Heart left ventricle (tissue), 13 donors: Measurements from ENCODE around the gene TAPBP.

ENCODE experiments used
- POLR2A ChIP-seq, 2 donors: fragments of 450-650 bp; IDR thresholded peaks; one replicate each; pipeline ENCODE4 v1.6.1; 2017; ENCODE audit warnings: antibody characterized with exemption in 2 of 2, mild to moderate bottlenecking in 2 of 2, moderate library complexity in 2 of 2
- TF ChIP-seq, protein P1 (sequence below), 12 donors: fragments of 200-600 bp; sonication (generic) in 4 of 12; IDR thresholded peaks; one replicate each; pipeline versions ENCODE4 v1.5.0 to v1.8.0; 2018 to 2022; ENCODE audit warnings: antibody characterized with exemption in 12 of 12, mild to moderate bottlenecking in 5 of 12
- donor health status: ischemic (EF 13 %, LVEDD 7.1; RV severe dilation, severe dysfunction).
- donor health status: DM: no; HTN: yes; CAD: no.
- donor health status: DM: no; HTN: no; CAD: no.
- donor health status: ischemic (EF 25% LVEDD 6.9; RV normal size, moderate dysfunction).
- donor health status: ischemic (EF 25% LVEDD 5.7; RV mildly dilated, moderate dysfunction).
- donor health status: ischemic (EF 35%, LVEDD 5.7; RV mildly dilated, moderate dysfunction).
- donor health status: nonischemic (EF 11% LVEDD 7.7; RV severe dilation, severe dysfunction).
- donor health status: DM: yes; HTN: yes; CAD: no.
- donor health status: PGD.
- donor health status: ischemic (EF 29% LVEDD 5.4; RV normal size, mild dysfunction).
- donor health status: nonischemic (EF 23%, LVEDD 6.1; RV moderate dilation, normal function).

DNA sequence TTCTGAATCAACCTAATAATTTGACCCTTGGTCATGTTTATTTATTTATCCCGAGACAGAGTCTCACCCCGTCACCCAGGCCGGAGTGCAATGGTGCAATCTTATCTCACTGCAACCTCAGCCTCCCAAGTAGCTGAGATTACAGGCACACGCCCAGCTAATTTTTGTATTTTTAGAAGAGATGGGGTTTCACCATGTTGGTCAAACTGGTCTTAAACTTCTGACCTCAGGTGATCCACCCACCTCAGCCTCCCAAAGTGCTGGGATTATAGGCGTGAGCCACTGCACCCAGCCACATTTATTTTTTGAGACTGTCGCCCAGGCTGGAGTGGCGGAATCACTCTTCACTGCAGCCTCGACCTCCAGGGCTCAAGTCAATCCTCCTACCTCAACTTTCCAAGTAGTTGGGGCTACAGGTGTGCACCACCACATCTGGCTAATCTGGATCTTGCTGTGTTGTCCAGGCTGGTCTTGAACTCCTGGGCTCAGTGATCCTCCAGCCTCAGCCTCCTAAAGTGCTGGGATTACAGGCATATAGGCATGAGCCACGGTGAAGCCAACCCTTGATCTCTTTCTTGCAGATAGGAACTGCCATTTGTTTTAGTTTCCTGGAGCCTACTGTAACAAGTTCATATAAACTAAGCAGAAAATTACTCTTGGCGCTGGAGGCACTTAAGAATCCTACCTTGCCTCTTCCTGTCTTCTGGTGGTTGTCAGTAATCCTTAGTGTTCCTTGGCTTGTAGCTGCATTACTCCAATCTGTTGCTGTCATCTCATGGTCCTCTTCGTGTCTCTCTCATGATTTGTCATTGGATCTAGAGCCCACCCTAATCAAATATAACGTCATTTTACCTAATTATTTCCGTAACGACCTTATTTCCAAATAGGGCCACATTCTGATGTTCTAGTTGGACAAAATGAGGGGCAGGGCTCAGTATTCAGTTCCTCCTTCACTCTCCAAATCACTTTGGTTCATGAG is 39.7 kb downstream of the TAPBP start:
- TF ChIP-seq, protein P1, sequence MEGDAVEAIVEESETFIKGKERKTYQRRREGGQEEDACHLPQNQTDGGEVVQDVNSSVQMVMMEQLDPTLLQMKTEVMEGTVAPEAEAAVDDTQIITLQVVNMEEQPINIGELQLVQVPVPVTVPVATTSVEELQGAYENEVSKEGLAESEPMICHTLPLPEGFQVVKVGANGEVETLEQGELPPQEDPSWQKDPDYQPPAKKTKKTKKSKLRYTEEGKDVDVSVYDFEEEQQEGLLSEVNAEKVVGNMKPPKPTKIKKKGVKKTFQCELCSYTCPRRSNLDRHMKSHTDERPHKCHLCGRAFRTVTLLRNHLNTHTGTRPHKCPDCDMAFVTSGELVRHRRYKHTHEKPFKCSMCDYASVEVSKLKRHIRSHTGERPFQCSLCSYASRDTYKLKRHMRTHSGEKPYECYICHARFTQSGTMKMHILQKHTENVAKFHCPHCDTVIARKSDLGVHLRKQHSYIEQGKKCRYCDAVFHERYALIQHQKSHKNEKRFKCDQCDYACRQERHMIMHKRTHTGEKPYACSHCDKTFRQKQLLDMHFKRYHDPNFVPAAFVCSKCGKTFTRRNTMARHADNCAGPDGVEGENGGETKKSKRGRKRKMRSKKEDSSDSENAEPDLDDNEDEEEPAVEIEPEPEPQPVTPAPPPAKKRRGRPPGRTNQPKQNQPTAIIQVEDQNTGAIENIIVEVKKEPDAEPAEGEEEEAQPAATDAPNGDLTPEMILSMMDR (IDR thresholded peaks at IDR 0.05), result no peak
- TF ChIP-seq POLR2A (IDR thresholded peaks at IDR 0.05), result no peak
